OCI-LY7 (cell line): ENCODE data around the gene CAMSAP2. TPM values are rescaled to one million over a fixed set of nuclear protein-coding genes. Genes with fewer than 3 reads are reported as not detected.

Experiments
- BruUV-seq: library from RNA; stranded (reverse); fragments of 400-500 nt; replicated peaks from 2 replicates; lab custom pipeline; 2021; lab: Mats Ljungman, UMichigan
- CTCF ChIA-PET: fragments of 300-600 bp; sonication (Branson Sonifier 250); formaldehyde crosslinking; loops from one replicate; lab custom pipeline; 2022; ENCODE audit warnings: antibody characterized with exemption; ENCODE audit not compliant: unreplicated experiment; lab: Charles Lee
- POLR2A ChIA-PET: fragments of 300-600 bp; sonication (Branson Sonifier 250); formaldehyde crosslinking; loops from one replicate; lab custom pipeline; 2022; ENCODE audit warnings: antibody characterized with exemption; lab: Charles Lee
- DNase-seq: peaks from one replicate; pipeline ENCODE4 v3.0.0-alpha.2; 2015; ENCODE audit warnings: low spot score
- H2AFZ ChIP-seq: fragments of 200-600 bp; sonication (generic), shearing (Covaris generic); 2 replicates; pipeline ENCODE4 v1.6.1; 2014; ENCODE audit warnings: mild to moderate bottlenecking, antibody characterized with exemption, low read length, moderate library complexity
- H3K27ac ChIP-seq: fragments of 200-600 bp; sonication (generic); 2 replicates; pipeline ENCODE4 v1.5.1; 2014; ENCODE audit warnings: mixed run types, low read depth, mild to moderate bottlenecking, moderate library complexity, low read length, inconsistent platforms; ENCODE audit not compliant: poor library complexity, severe bottlenecking
- H3K36me3 ChIP-seq: fragments of 200-600 bp; sonication (generic); 2 replicates; pipeline ENCODE4 v1.6.1; 2014; ENCODE audit warnings: mild to moderate bottlenecking, antibody characterized with exemption, low read length, moderate library complexity, mixed read lengths; ENCODE audit not compliant: insufficient read depth
- H3K4me1 ChIP-seq: fragments of 200-600 bp; sonication (generic); 2 replicates; pipeline ENCODE4 v1.5.1; 2014; ENCODE audit warnings: mild to moderate bottlenecking, low read length; ENCODE audit not compliant: insufficient read depth, poor library complexity, severe bottlenecking
- H3K4me2 ChIP-seq: fragments of 200-600 bp; sonication (generic); 2 replicates; pipeline ENCODE4 v1.6.1; 2014; ENCODE audit warnings: mild to moderate bottlenecking, low read length
- H3K4me3 ChIP-seq: fragments of 200-600 bp; sonication (generic); 2 replicates; pipeline ENCODE4 v1.5.1; 2014; ENCODE audit warnings: mild to moderate bottlenecking, low read depth, low read length; ENCODE audit not compliant: poor library complexity, severe bottlenecking
- H3K79me2 ChIP-seq: fragments of 200-600 bp; sonication (generic); 2 replicates; pipeline ENCODE4 v1.6.1; 2016; ENCODE audit warnings: low read depth, mild to moderate bottlenecking, low read length, moderate library complexity, mixed read lengths; ENCODE audit not compliant: insufficient read depth
- H3K9me2 ChIP-seq: fragments of 200-600 bp; sonication (generic); 2 replicates; pipeline ENCODE4 v1.6.1; 2016; ENCODE audit warnings: mild to moderate bottlenecking, low read length, mixed read lengths; ENCODE audit not compliant: insufficient read depth
- H3K9me3 ChIP-seq: fragments of 200-600 bp; sonication (generic); 2 replicates; pipeline ENCODE4 v1.6.1; 2014; ENCODE audit warnings: mild to moderate bottlenecking, mixed run types, low read length, mixed read lengths
- H4K20me1 ChIP-seq: fragments of 200-600 bp; sonication (generic); 2 replicates; pipeline ENCODE4 v1.6.1; 2014; ENCODE audit warnings: mild to moderate bottlenecking, antibody characterized with exemption, low read length, moderate library complexity, mixed read lengths; ENCODE audit not compliant: insufficient read depth
- CTCF ChIP-seq: fragments of 200-600 bp; sonication (generic); conservative IDR thresholded peaks from 2 replicates; pipeline ENCODE4 v1.5.1; 2014; ENCODE audit warnings: mild to moderate bottlenecking, antibody characterized with exemption, low read length, moderate library complexity, mixed read lengths
- EZH2phosphoT487 ChIP-seq: fragments of 200-600 bp; sonication (generic); IDR thresholded peaks from 2 replicates; pipeline ENCODE4 v1.6.1; 2018; ENCODE audit warnings: low read depth, borderline replicate concordance, mild to moderate bottlenecking, mixed run types, antibody characterized with exemption, low read length, moderate library complexity, mixed read lengths
- intact Hi-C: fragments of 100-400 bp; cut with micrococcal nuclease; formaldehyde crosslinking; loops from one replicate; pipeline ENCODE4 v1.10.0; 2022; ENCODE audit not compliant: unreplicated experiment
- total RNA-seq, 2 experiments: library from RNA; depleted of rRNA in 1 of 2; stranded (reverse); fragments of >200 nt in 1 of 2; shearing (Covaris generic) in 1 of 2; gene quantifications; 2 replicates each; pipeline ENCODE4 v1.2.3, GENCODE V29; 2014 to 2022

The CAMSAP2 gene
- total RNA-seq, 2 experiments from 2014 or later = 9.2 to 14.9 TPM

DNA sequence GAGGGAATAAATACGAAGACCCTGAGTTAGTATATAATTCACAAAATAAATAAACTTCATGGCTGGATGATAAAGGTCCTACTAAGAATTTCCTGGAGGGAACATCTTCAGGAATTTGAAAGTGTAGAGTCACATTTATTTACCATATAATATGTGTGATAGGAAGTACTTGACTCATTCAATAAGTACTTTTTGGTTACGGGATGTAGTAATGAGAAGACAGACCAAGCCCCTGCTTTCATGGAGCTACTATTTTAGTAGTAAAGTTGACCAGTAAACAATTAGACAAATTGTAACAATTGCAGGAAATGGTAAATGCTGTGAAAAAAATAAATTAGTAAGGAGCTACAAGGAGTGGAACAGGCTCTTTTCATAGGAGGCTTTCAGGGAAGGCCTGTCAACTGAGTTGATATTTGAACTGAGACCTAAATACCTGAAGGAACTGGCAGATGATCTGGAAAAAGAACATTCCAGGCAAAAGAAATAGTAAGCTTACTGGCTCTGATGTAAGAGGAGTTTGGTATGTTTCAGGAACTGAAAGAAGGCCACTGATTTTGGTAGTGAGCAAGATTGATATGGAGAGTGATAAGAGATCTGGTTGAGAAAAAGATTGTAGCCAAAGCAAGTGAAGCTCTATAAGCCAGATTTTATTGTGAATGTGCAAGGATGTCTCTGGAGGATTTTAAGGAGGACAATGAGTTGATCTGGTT, 36.2 kb downstream of the CAMSAP2 start:
- peaks cover 19% of the 10 kb centered on the region for H3K36me3 ChIP-seq

GRCh38 chr1:200775850-200776249, 37.2 kb downstream of the CAMSAP2 start:
- peaks cover 18% of the 10 kb centered on the region; the same call in 1 of the 2 replicates for H3K36me3 ChIP-seq
- H2AFZ ChIP-seq = no peak overlapping the region
- no peaks in the 10 kb centered on the region for H3K9me2 ChIP-seq
- no peak overlapping the region for H3K4me2 ChIP-seq
- DNase-seq = no peak
- peaks cover 5% of the 10 kb centered on the region for H3K4me1 ChIP-seq
- no TSS peak for BruUV-seq
- CTCF ChIA-PET = interaction anchor here (1.1 kb wide), 1 partner anchor 196 kb away, joined by 4 read pairs; no protein-coding TSS in a partner anchor
- intact Hi-C loops = no loop called here
- POLR2A ChIA-PET = interaction anchor here (0.5 to 1.9 kb wide), 4 partner anchors 10 to 252 kb away, joined by 3 to 7 read pairs (median 6); no protein-coding TSS in a partner anchor
- H3K4me3 ChIP-seq = no peak overlapping the region
- no peaks in the 10 kb centered on the region for H3K79me2 ChIP-seq
- no peak for TF ChIP-seq EZH2phosphoT487
- no peak for TF ChIP-seq CTCF
- no peaks in the 10 kb centered on the region for H3K9me3 ChIP-seq
- no peaks in the 10 kb centered on the region for H4K20me1 ChIP-seq
- no peak overlapping the region for H3K27ac ChIP-seq

More for the DNA sequence above, 36.2 kb downstream of the CAMSAP2 start:
- no peaks in the 10 kb centered on the region for H3K9me3 ChIP-seq
- no peak overlapping the region for H2AFZ ChIP-seq
- no TSS peak for BruUV-seq
- DNase-seq = no peak
- no peaks in the 10 kb centered on the region for H3K4me1 ChIP-seq
- H3K9me2 ChIP-seq = no peaks in the 10 kb centered on the region
- no peak for TF ChIP-seq CTCF
- no peak for TF ChIP-seq EZH2phosphoT487
- H3K4me3 ChIP-seq = no peak overlapping the region
- no peaks in the 10 kb centered on the region for H4K20me1 ChIP-seq
- ChIA-PET CTCF (interaction anchor here (1.1 kb wide), 1 partner anchor 197 kb away, joined by 4 read pairs; no protein-coding TSS in a partner anchor), POLR2A (interaction anchor here (0.8 to 1.9 kb wide), 5 partner anchors 9 to 101 kb away, joined by 3 to 7 read pairs (median 5); no protein-coding TSS in a partner anchor)
- no peak overlapping the region for H3K4me2 ChIP-seq
- no peaks in the 10 kb centered on the region for H3K79me2 ChIP-seq
- intact Hi-C loops = no loop called here
- no peak overlapping the region for H3K27ac ChIP-seq

GRCh38 chr1:200776949-200777348, 38.3 kb downstream of the CAMSAP2 start:
- BruUV-seq = no TSS peak
- no peak overlapping the region for H3K27ac ChIP-seq
- no peaks in the 10 kb centered on the region for H3K9me2 ChIP-seq
- TF ChIP-seq EZH2phosphoT487 (no peak), CTCF (no peak)
- no peaks in the 10 kb centered on the region for H3K9me3 ChIP-seq
- ChIA-PET POLR2A (interaction anchor here (0.6 kb wide), 1 partner anchor 31 kb away, joined by 3 read pairs; no protein-coding TSS in a partner anchor), CTCF (no interaction called here)
- no peak overlapping the region for H3K4me3 ChIP-seq
- H3K36me3 ChIP-seq = peaks cover 29% of the 10 kb centered on the region
- DNase-seq = no peak
- no peaks in the 10 kb centered on the region for H3K79me2 ChIP-seq
- intact Hi-C loops = no loop called here
- no peaks in the 10 kb centered on the region for H4K20me1 ChIP-seq
- no peak overlapping the region for H3K4me2 ChIP-seq
- H3K4me1 ChIP-seq = peaks cover 7% of the 10 kb centered on the region
- no peak overlapping the region for H2AFZ ChIP-seq
